GM23248 (cell line): ENCODE results near the gene KCTD13.

Source experiments
- EZH2 ChIP-seq: fragments of 200-600 bp; sonication (generic); IDR thresholded peaks from 2 replicates; pipeline ENCODE4 v1.6.1; 2018; ENCODE audit warnings: antibody characterized with exemption, mild to moderate bottlenecking; ENCODE audit not compliant: insufficient read depth, poor library complexity, severe bottlenecking
- EZH2phosphoT487 ChIP-seq: fragments of 200-600 bp; sonication (generic); IDR thresholded peaks from 2 replicates; pipeline ENCODE4 v1.6.1; 2018; ENCODE audit warnings: antibody characterized with exemption, moderate library complexity, mild to moderate bottlenecking, low read depth; ENCODE audit not compliant: insufficient read depth

- no peak for TF ChIP-seq EZH2
- no peak for TF ChIP-seq EZH2phosphoT487
Observed at GRCh38 chr16:29899516-29900101, 26.4 kb downstream of the KCTD13 start, which contains the start of gene SEZ6L2.
